ENCODE data around the gene HPCA.
A peak's percentile ranks its signal among the peaks of the same experiment; 100 is the strongest.

DNA sequence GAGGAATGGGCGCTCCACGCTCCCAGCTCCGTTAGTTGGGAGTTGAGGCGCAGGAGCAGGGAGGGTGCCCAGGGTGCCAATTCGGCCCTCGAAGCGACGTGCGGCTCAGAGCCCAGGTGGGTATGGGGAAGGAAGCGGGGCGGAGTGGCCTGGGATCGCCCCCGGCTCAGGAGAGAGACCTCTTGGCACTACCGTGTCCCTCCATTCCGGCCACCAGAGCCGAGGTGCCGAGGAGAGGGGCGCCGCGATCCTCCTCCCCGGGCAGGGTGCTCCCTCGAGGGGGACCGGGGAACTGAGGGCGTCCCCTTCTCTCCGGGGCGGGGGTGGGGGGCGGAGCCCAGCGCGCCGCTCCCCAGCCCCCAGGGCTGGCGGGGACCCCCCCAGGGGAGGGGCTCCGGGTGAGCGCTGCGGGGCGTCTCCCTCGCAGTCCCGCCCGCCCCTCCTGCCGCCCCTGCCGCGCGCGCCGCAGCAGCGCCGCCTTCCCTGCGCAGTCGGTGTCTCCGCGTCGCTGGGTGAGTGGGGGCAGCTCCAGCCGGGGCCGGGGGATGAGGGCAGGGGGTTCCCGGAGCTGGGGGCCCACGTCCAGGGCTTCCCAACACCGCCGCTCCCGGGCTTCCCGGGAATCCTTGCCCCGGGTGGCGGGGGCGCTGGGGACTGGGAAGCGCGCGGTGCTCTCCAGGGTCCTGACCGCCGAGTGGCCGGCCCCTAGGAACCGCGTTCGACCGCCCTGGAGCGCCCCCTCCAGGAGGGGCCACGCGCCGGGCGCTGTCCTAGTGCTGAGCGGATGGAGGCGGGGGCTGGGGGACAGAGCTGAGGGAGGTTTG is at the start of gene HPCA:
- TF ChIP-seq, protein P1, sequence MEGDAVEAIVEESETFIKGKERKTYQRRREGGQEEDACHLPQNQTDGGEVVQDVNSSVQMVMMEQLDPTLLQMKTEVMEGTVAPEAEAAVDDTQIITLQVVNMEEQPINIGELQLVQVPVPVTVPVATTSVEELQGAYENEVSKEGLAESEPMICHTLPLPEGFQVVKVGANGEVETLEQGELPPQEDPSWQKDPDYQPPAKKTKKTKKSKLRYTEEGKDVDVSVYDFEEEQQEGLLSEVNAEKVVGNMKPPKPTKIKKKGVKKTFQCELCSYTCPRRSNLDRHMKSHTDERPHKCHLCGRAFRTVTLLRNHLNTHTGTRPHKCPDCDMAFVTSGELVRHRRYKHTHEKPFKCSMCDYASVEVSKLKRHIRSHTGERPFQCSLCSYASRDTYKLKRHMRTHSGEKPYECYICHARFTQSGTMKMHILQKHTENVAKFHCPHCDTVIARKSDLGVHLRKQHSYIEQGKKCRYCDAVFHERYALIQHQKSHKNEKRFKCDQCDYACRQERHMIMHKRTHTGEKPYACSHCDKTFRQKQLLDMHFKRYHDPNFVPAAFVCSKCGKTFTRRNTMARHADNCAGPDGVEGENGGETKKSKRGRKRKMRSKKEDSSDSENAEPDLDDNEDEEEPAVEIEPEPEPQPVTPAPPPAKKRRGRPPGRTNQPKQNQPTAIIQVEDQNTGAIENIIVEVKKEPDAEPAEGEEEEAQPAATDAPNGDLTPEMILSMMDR (optimal IDR thresholded peaks at IDR 0.05 in 1 of 3, IDR thresholded peaks at IDR 0.05 in 1 of 3, conservative IDR thresholded peaks at IDR 0.05 in 1 of 3; ENCODE audit: extremely low read depth in 1 of 3, insufficient read depth in 2 of 3, low read length in 3 of 3): peak; percentile 56 to 82 (median 71)
- peak; percentile 61 for TF ChIP-seq EZH2 (IDR thresholded peaks at IDR 0.05; ENCODE audit: low read length)
